Right atrium auricular region (tissue), 2 donors: Measurements from ENCODE around the gene GRB2. TPM values are rescaled to one million over a fixed set of nuclear protein-coding genes. Genes with fewer than 3 reads are reported as not detected.

Experiments used
- DNase-seq: peaks from one replicate; pipeline ENCODE4 v3.0.0-alpha.2; 2019; ENCODE audit warnings: low spot score
- H3K27ac ChIP-seq, 2 donors: fragments of 200-600 bp; sonication (generic); 1 replicate in 1 of 2; 2 replicates in 1 of 2; pipeline ENCODE4 v1.5.1; 2016 to 2019
- H3K27me3 ChIP-seq, 2 donors: fragments of 200-600 bp; sonication (generic); one replicate each; pipeline versions ENCODE4 v1.5.1 to v1.6.0; 2017 to 2019
- H3K36me3 ChIP-seq: fragments of 200-600 bp; sonication (generic); one replicate; pipeline ENCODE4 v1.5.1; 2016
- H3K4me1 ChIP-seq, 2 donors: fragments of 200-600 bp; sonication (generic); one replicate each; pipeline versions ENCODE4 v1.5.1 to v1.6.0; 2017 to 2019
- H3K4me3 ChIP-seq, 2 donors: fragments of 200-600 bp; sonication (generic); 1 replicate in 1 of 2; 2 replicates in 1 of 2; pipeline ENCODE4 v1.5.1; 2017 to 2019; ENCODE audit warnings: mild to moderate bottlenecking in 1 of 2, moderate library complexity in 1 of 2
- H3K9me3 ChIP-seq, 2 donors: fragments of 200-600 bp; sonication (generic); one replicate each; pipeline ENCODE4 v1.5.1; 2019
- CTCF ChIP-seq, 2 donors: fragments of 200-600 bp; sonication (generic); IDR thresholded peaks; one replicate each; pipeline ENCODE4 v1.5.1; 2019; ENCODE audit warnings: antibody characterized with exemption in 2 of 2
- total RNA-seq, 2 donors: library from RNA; depleted of rRNA; stranded (reverse); fragments of >200 nt; gene quantifications; one replicate each; pipeline ENCODE4 v1.1.0, GENCODE V29; 2016

Gene GRB2
- total RNA-seq, 2 donors from 2014 or later = 80.8 to 112 TPM

- no peak for DNase-seq
- no peak overlapping the region for H3K4me3 ChIP-seq
- no peak for TF ChIP-seq CTCF (IDR thresholded peaks at IDR 0.05)
- no peaks in the 10 kb centered on the region for H3K9me3 ChIP-seq
- H3K27ac ChIP-seq = peak overlapping the region in 1 of 2 donors; percentile 26
- no peaks in the 10 kb centered on the region for H3K36me3 ChIP-seq
- no peaks in the 10 kb centered on the region for H3K27me3 ChIP-seq
- H3K4me1 ChIP-seq = peaks cover 0 to 93% of the 10 kb centered on the region in 2 donors
Measured at GRCh38 chr17:75366432-75366831, 39.0 kb downstream of the GRB2 start.

- TF ChIP-seq CTCF (IDR thresholded peaks at IDR 0.05) = no peak
- no peak for DNase-seq
- no peak overlapping the region for H3K4me3 ChIP-seq
- peaks cover 0 to 94% of the 10 kb centered on the region in 2 donors for H3K4me1 ChIP-seq
- peak overlapping the region in 1 of 2 donors; percentile 26 for H3K27ac ChIP-seq
- H3K9me3 ChIP-seq = no peaks in the 10 kb centered on the region
- no peaks in the 10 kb centered on the region for H3K27me3 ChIP-seq
- H3K36me3 ChIP-seq = no peaks in the 10 kb centered on the region
Measured at GRCh38 chr17:75365931-75366275, 39.6 kb downstream of the GRB2 start.

GRCh38 chr17:75365009-75365930, 40.2 kb downstream of the GRB2 start:
- TF ChIP-seq CTCF (IDR thresholded peaks at IDR 0.05) = no peak
- Histone ChIP-seq H3K4me1 (peaks cover 0 to 94% of the 10 kb centered on the region in 2 donors), H3K27me3 (no peaks in the 10 kb centered on the region), H3K27ac (peak overlapping the region in 1 of 2 donors; percentile 39), H3K36me3 (no peaks in the 10 kb centered on the region), H3K9me3 (no peaks in the 10 kb centered on the region), H3K4me3 (no peak overlapping the region)
- DNase-seq = no peak

- no peaks in the 10 kb centered on the region for H3K27me3 ChIP-seq
- TF ChIP-seq CTCF (IDR thresholded peaks at IDR 0.05) = no peak
- peak overlapping the region in 1 of 2 donors; percentile 39 for H3K27ac ChIP-seq
- DNase-seq = no peak
- H3K9me3 ChIP-seq = no peaks in the 10 kb centered on the region
- H3K4me1 ChIP-seq = peaks cover 0 to 84% of the 10 kb centered on the region in 2 donors
- H3K4me3 ChIP-seq = no peak overlapping the region
- H3K36me3 ChIP-seq = no peaks in the 10 kb centered on the region
Measured at GRCh38 chr17:75364078-75364477, 41.4 kb downstream of the GRB2 start.

GRCh38 chr17:75361996-75362395, 43.5 kb downstream of the GRB2 start:
- no peak for DNase-seq
- H3K27ac ChIP-seq = no peak overlapping the region
- H3K4me1 ChIP-seq = peaks cover 0 to 65% of the 10 kb centered on the region in 2 donors
- H3K27me3 ChIP-seq = no peaks in the 10 kb centered on the region
- no peaks in the 10 kb centered on the region for H3K9me3 ChIP-seq
- no peak for TF ChIP-seq CTCF (IDR thresholded peaks at IDR 0.05)
- H3K4me3 ChIP-seq = no peak overlapping the region
- H3K36me3 ChIP-seq = no peaks in the 10 kb centered on the region
